WERI-Rb-1 (cell line): ENCODE results near the gene CLHC1.

ENCODE experiments used
- DNase-seq: peaks from one replicate; pipeline ENCODE4 v3.0.0-alpha.2; 2020
- H3K27ac ChIP-seq: fragments of 250-450 bp; sonication (Bioruptor Pico); 2 replicates; pipeline ENCODE4 v1.5.1; 2020; ENCODE audit warnings: mild to moderate bottlenecking, moderate library complexity
- H3K27me3 ChIP-seq: fragments of 250-450 bp; sonication (Bioruptor Pico); 2 replicates; pipeline ENCODE4 v1.5.1; 2021; ENCODE audit warnings: mild to moderate bottlenecking, low read depth, moderate library complexity; ENCODE audit not compliant: insufficient read depth, severe bottlenecking
- H3K36me3 ChIP-seq: fragments of 250-450 bp; sonication (Bioruptor Pico); 2 replicates; pipeline ENCODE4 v1.5.1; 2020; ENCODE audit warnings: mild to moderate bottlenecking, moderate library complexity
- H3K4me3 ChIP-seq: 2 replicates; pipeline ENCODE4 v1.5.1; 2011; ENCODE audit warnings: low read depth, mild to moderate bottlenecking, control low read depth, low read length
- H3K9me3 ChIP-seq: fragments of 250-450 bp; sonication (Bioruptor Pico); 2 replicates; pipeline ENCODE4 v1.5.1; 2021; ENCODE audit warnings: mild to moderate bottlenecking, moderate library complexity; ENCODE audit not compliant: severe bottlenecking
- TF ChIP-seq, protein P1 (sequence below): IDR thresholded peaks from 2 replicates; pipeline ENCODE4 v1.5.1; 2011; ENCODE audit warnings: low read depth, mild to moderate bottlenecking, control low read depth, inconsistent platforms, low read length

Gene CLHC1

DNA sequence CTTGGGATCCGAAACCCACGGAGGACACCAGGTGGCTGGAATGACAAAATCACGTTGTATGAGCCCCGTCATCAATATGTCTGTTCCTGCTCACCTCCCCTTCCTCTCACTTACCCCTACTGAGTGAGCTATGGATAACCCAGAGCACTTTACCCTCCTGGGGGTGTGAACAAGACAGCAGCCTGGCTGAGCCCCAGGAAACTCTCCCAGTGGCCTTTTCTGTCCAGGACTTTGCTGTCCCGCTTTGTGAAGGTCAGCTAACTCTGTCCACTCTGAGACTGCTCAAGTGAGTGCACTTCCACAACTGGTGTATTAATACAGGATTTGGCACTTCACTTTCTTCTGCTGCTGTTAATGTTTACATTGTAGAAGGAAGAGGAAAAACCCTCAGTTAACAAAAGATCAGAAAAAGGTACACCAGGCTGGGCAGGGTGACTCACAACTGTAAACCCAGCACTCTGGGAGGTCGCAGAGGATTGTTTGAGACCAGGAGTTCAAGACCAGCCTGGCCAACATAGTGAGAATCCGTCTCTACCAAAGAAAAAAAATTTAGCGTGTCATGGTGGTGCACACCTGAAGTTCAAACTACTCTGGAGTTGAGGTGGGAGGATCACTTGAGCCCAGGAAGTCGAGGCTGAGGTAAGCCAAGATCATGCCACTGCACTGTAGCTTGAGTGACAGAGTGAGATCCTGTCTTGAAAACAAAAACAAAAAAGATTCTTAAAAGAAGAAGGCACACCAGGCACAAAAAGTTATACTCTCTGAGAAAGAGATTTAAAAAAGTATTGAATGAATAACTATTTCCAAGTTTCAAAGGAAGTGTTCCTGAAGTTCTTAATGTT lies 90.3 kb downstream of the CLHC1 start:
- Histone ChIP-seq H3K36me3 (no peaks in the 10 kb centered on the region), H3K27ac (no peak overlapping the region), H3K27me3 (no peaks in the 10 kb centered on the region), H3K4me3 (no peak overlapping the region), H3K9me3 (peaks cover 4% of the 10 kb centered on the region)
- DNase-seq, result no peak
- TF ChIP-seq, protein P1, sequence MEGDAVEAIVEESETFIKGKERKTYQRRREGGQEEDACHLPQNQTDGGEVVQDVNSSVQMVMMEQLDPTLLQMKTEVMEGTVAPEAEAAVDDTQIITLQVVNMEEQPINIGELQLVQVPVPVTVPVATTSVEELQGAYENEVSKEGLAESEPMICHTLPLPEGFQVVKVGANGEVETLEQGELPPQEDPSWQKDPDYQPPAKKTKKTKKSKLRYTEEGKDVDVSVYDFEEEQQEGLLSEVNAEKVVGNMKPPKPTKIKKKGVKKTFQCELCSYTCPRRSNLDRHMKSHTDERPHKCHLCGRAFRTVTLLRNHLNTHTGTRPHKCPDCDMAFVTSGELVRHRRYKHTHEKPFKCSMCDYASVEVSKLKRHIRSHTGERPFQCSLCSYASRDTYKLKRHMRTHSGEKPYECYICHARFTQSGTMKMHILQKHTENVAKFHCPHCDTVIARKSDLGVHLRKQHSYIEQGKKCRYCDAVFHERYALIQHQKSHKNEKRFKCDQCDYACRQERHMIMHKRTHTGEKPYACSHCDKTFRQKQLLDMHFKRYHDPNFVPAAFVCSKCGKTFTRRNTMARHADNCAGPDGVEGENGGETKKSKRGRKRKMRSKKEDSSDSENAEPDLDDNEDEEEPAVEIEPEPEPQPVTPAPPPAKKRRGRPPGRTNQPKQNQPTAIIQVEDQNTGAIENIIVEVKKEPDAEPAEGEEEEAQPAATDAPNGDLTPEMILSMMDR, result no peak

DNA sequence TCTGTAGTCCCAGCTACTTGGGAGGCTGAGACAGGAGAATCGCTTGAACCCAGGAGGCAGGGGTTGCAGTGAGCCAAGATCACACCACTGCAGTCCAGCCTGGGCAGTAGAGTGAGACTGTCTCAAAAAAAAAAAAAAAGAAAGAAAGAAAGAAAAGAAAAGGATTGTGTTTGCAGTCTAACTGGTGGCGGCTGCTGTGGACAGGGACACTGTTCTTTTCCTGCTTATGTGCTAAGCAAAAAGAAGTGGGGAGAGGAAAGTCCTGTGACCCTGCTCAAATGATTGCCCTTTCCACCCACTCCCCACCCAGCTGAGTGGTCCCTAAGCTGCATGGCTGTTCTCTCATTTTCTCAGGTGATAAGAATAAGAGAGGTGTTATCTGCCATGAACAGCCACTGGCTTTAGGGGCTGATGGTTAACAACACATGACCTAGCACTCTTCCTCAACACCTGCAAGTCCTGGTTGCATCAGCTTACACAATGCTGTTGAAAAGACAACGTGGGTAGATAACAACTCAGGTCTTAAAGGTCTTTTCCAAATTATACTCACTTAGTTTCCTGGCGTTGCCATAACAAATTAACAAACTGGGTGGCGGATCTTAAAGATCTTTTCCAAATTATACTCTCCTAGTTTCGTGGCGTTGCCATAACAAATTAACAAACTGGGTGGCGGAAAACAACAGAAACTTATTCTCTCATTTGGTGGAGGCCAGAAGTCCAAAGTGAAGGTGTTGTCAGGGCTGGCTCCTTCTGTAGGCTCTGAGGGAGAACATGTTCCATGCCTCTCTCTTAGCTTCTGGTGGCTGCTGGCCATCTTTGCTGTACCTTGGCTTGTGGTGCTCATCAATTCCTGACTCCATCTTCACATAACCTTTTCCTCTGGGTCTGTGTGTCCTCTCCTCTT lies 91.5 kb downstream of the CLHC1 start:
- no peaks in the 10 kb centered on the region for H3K36me3 ChIP-seq
- no peak overlapping the region for H3K27ac ChIP-seq
- no peak for DNase-seq
- H3K27me3 ChIP-seq, result no peaks in the 10 kb centered on the region
- H3K9me3 ChIP-seq, result peaks cover 4% of the 10 kb centered on the region
- TF ChIP-seq, protein P1, result no peak
- H3K4me3 ChIP-seq, result no peak overlapping the region

DNA sequence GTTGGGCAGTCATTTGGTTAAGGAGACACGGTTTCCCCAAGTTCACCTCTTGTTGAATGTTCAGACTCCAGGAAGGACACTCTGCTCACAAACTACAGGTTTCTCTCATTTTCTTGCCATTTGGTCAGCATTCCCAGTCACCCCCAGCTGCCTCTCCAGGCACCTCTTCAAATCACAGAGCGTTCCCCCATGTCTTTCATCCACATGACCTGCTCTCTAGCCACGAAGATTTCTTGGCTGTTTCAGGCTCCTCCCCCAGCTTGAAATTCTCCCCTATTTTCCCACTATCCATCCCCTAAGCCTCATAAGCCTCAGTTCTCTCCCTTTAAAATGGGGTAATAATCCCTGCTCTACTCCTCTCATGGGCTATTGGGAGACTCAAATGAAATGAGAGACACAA lies 92.8 kb downstream of the CLHC1 start:
- TF ChIP-seq, protein P1, result no peak
- no peak for DNase-seq
- H3K27me3 ChIP-seq, result no peaks in the 10 kb centered on the region

DNA sequence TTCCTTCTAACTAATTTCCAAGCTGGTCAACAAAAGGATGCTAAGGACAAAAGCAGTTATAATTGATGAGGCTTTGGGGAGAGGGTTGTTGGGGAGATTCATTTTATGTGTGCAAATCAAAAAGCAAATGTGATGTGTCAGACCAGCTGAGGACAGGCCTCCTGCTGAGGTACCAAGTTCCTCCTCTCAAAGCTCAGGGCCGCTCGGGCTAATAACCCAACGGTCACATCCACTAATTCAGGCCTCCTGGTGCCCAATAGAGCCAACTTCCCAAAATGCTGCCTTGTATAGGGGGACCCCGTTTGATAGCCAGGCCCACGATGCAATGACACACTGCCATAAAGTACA lies 93.2 kb downstream of the CLHC1 start:
- Histone ChIP-seq H3K27ac (no peak overlapping the region), H3K4me3 (no peak overlapping the region), H3K27me3 (no peaks in the 10 kb centered on the region), H3K36me3 (no peaks in the 10 kb centered on the region), H3K9me3 (peaks cover 4% of the 10 kb centered on the region)
- DNase-seq, result no peak
- TF ChIP-seq, protein P1, result no peak

More for the DNA sequence above, 92.8 kb downstream of the CLHC1 start:
- H3K9me3 ChIP-seq, result peaks cover 4% of the 10 kb centered on the region
- H3K4me3 ChIP-seq, result no peak overlapping the region
- H3K27ac ChIP-seq, result no peak overlapping the region
- no peaks in the 10 kb centered on the region for H3K36me3 ChIP-seq

DNA sequence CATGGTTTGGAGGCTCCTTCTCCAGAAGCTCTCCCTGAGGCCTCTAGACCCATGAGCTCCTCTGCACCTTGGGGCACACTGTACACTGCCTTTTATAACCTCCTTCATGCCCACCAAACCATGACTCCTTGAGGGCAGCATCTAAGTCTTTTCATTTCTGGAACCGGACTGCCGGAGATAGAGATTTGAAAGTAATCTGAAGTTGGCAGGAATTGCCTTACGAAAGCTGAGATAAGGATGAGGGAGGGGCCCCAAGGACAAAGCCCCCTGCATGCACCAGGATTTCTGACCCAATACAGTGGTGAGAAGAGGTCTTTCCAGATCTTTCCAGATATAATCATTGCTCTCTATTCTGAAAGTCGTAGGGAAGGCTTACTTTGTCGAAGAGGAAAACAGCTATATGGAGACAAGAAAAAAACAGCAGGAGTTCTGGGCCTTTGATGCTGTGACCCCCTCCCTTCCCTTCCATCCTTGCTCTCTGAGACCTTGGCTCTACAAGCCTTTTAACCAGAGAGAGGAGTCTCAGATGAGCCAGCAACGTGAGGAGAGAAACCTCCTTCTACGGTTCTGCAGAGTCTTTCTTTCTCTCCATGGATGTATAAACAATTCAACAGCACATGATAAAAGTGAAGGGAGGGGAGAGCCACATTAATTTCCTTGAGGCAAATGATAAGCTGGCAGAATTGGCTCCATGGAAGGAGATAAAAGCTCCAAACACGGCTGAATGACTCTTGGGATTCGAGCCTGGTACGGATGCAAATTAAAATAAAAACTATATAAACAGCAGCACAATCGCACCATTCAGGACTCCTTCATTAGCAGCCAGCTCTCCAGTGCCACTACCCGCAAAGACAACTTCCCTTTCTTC lies 93.8 kb downstream of the CLHC1 start:
- H3K9me3 ChIP-seq, result no peaks in the 10 kb centered on the region
- TF ChIP-seq, protein P1, result no peak
- H3K27me3 ChIP-seq, result no peaks in the 10 kb centered on the region
- DNase-seq, result no peak
- H3K4me3 ChIP-seq, result no peak overlapping the region
- H3K27ac ChIP-seq, result no peak overlapping the region
- H3K36me3 ChIP-seq, result no peaks in the 10 kb centered on the region
